Uterus (tissue), 2 donors: Measurements from ENCODE around the gene C20orf204.

Experiments used
- POLR2A ChIP-seq, 2 donors: fragments of 450-650 bp; IDR thresholded peaks; one replicate each; pipeline ENCODE4 v1.6.1; 2016; ENCODE audit warnings: antibody characterized with exemption in 2 of 2, mild to moderate bottlenecking in 1 of 2, moderate library complexity in 1 of 2
- TF ChIP-seq, protein P1 (sequence below), 4 experiments: fragments of 200-600 bp in 2 of 4; fragments of 450-650 bp in 2 of 4; sonication (generic) in 2 of 4; IDR thresholded peaks; one replicate each; pipeline ENCODE4 v1.5.1; 2016 to 2019; ENCODE audit warnings: antibody characterized with exemption in 4 of 4, mild to moderate bottlenecking in 2 of 4, moderate library complexity in 1 of 4

DNA sequence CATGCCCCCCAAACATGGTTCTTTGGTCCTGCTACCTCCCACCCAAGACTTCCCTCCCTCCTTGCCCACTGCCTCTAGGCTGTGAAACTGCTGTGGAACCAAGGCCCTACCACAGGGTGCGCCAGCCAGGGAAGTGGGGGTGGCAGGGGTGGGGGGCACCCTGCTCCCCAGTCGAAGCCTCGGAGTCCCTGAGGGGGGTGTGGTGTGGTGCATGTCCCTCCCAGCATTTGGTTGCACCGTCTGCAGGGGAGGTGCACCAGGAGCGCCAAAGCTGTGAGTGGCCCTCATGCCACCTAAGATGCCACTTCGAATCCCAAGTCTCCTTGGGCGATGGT is 41.5 kb downstream of the C20orf204 start:
- TF ChIP-seq, protein P1, sequence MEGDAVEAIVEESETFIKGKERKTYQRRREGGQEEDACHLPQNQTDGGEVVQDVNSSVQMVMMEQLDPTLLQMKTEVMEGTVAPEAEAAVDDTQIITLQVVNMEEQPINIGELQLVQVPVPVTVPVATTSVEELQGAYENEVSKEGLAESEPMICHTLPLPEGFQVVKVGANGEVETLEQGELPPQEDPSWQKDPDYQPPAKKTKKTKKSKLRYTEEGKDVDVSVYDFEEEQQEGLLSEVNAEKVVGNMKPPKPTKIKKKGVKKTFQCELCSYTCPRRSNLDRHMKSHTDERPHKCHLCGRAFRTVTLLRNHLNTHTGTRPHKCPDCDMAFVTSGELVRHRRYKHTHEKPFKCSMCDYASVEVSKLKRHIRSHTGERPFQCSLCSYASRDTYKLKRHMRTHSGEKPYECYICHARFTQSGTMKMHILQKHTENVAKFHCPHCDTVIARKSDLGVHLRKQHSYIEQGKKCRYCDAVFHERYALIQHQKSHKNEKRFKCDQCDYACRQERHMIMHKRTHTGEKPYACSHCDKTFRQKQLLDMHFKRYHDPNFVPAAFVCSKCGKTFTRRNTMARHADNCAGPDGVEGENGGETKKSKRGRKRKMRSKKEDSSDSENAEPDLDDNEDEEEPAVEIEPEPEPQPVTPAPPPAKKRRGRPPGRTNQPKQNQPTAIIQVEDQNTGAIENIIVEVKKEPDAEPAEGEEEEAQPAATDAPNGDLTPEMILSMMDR (IDR thresholded peaks at IDR 0.05) = no peak
- no peak for TF ChIP-seq POLR2A (IDR thresholded peaks at IDR 0.05)
